HCT116 (cell line): ENCODE measurements around the gene NANOS2. TPM values are rescaled to one million over a fixed set of nuclear protein-coding genes. Genes with fewer than 3 reads are reported as not detected.

Experiments used
- ATAC-seq: fragments of 200-7000 bp; cut with Tn5 transposase; 2 replicates; pipeline ENCODE4 v1.9.1; 2020; ENCODE audit warnings: mild to moderate bottlenecking, moderate library complexity
- BruUV-seq: library from RNA; stranded (reverse); fragments of 400-500 nt; replicated peaks from 2 replicates; lab custom pipeline; 2021; lab: Mats Ljungman, UMichigan
- CTCF ChIA-PET: fragments of 300-600 bp; sonication (Branson Sonifier 250); formaldehyde crosslinking; loops from one replicate; lab custom pipeline; 2021; ENCODE audit warnings: antibody characterized with exemption; lab: Charles Lee
- POLR2A ChIA-PET: fragments of 300-600, 350-600 bp; sonication (Branson Sonifier 250); formaldehyde crosslinking; loops from one replicate; lab custom pipeline; 2021; ENCODE audit warnings: antibody characterized with exemption; lab: Charles Lee
- RAD21 ChIA-PET, 2 experiments: fragments of 300-600 bp; sonication (Branson Sonifier 250); formaldehyde crosslinking; loops; one replicate each; lab custom pipeline; 2023; ENCODE audit warnings: low total read pairs in 2 of 2; ENCODE audit not compliant: uncharacterized antibody in 2 of 2, unreplicated experiment in 2 of 2, low non-redundant PET in 1 of 2; lab: Charles Lee
- DNase-seq: peaks from one replicate; pipeline ENCODE4 v3.0.0-alpha.2; 2010; ENCODE audit warnings: low read depth, low spot score
- H2AFZ ChIP-seq: fragments of 200-600 bp; shearing (Covaris generic), sonication (generic); 2 replicates; pipeline ENCODE4 v1.6.1; 2017; ENCODE audit warnings: low read depth, mixed run types, mixed read lengths, antibody characterized with exemption, low read length; ENCODE audit not compliant: poor library complexity, severe bottlenecking
- H3K27ac ChIP-seq: 2 replicates; pipeline ENCODE4 v1.5.1; 2012; ENCODE audit warnings: low read depth, low read length
- H3K27me3 ChIP-seq: fragments of 200-600 bp; sonication (generic); 2 replicates; pipeline ENCODE4 v1.6.1; 2016; ENCODE audit warnings: mixed run types, low read length, mixed read lengths; ENCODE audit not compliant: insufficient read depth
- H3K36me3 ChIP-seq, 2 experiments: fragments of 200-500 bp in 1 of 2; fragments of 200-600 bp in 1 of 2; sonication (Bioruptor generic) in 1 of 2; sonication (generic) in 1 of 2; 2 replicates each; pipeline versions ENCODE4 v1.5.1 to v1.6.1; 2014 to 2016; ENCODE audit warnings: low read length in 2 of 2, inconsistent platforms in 1 of 2, mixed read lengths in 1 of 2, mixed run types in 1 of 2; ENCODE audit not compliant: insufficient read depth in 2 of 2, control insufficient read depth in 1 of 2
- H3K4me1 ChIP-seq, 2 experiments: fragments of 200-600 bp in 1 of 2; sonication (generic) in 1 of 2; 2 replicates each; pipeline versions ENCODE4 v1.5.1 to v1.6.1; 2012 to 2017; ENCODE audit warnings: low read length in 2 of 2, inconsistent platforms in 1 of 2, mild to moderate bottlenecking in 1 of 2, mixed read lengths in 1 of 2, mixed run types in 1 of 2, moderate library complexity in 1 of 2; ENCODE audit not compliant: insufficient read depth in 2 of 2, control insufficient read depth in 1 of 2
- H3K4me2 ChIP-seq: fragments of 200-600 bp; sonication (generic); 2 replicates; pipeline ENCODE4 v1.6.1; 2017; ENCODE audit warnings: mixed run types, low read length, mixed read lengths
- H3K4me3 ChIP-seq, 2 experiments: fragments of 200-600 bp in 1 of 2; sonication (generic) in 1 of 2; replicated peaks in 1 of 2; 2 replicates each; pipeline ENCODE4 v1.5.1; 2011 to 2016; ENCODE audit warnings: low read length in 2 of 2, control low read depth in 1 of 2, low read depth in 1 of 2, mild to moderate bottlenecking in 1 of 2, mixed read lengths in 1 of 2, mixed run types in 1 of 2
- H3K79me2 ChIP-seq: fragments of 200-600 bp; sonication (generic); 2 replicates; pipeline ENCODE4 v1.6.1; 2017; ENCODE audit warnings: mild to moderate bottlenecking, mixed run types, low read length, moderate library complexity, mixed read lengths; ENCODE audit not compliant: insufficient read depth
- H3K9ac ChIP-seq: fragments of 200-600 bp; sonication (generic); 2 replicates; pipeline ENCODE4 v1.6.1; 2016; ENCODE audit warnings: low read length, mixed read lengths
- H3K9me2 ChIP-seq: fragments of 200-600 bp; sonication (generic), shearing (Covaris generic); 2 replicates; pipeline ENCODE4 v1.6.1; 2017; ENCODE audit warnings: mixed run types, mild to moderate bottlenecking, moderate library complexity; ENCODE audit not compliant: insufficient read depth
- H3K9me3 ChIP-seq, 2 experiments: fragments of 200-500 bp in 1 of 2; fragments of 200-600 bp in 1 of 2; sonication (Bioruptor generic) in 1 of 2; sonication (generic) in 1 of 2; 2 replicates each; pipeline ENCODE4 v1.6.1; 2014 to 2017; ENCODE audit warnings: low read length in 2 of 2, mixed read lengths in 2 of 2, inconsistent platforms in 1 of 2, low read depth in 1 of 2, mild to moderate bottlenecking in 1 of 2, mixed run types in 1 of 2, moderate library complexity in 1 of 2; ENCODE audit not compliant: control insufficient read depth in 1 of 2, insufficient read depth in 1 of 2
- H4K20me1 ChIP-seq: fragments of 200-600 bp; sonication (generic), shearing (Covaris generic); 2 replicates; pipeline ENCODE4 v1.6.1; 2017; ENCODE audit warnings: mixed run types, mild to moderate bottlenecking, moderate library complexity; ENCODE audit not compliant: insufficient read depth
- EGR1 ChIP-seq: IDR thresholded peaks from 2 replicates; pipeline ENCODE4 v1.6.1; 2012; ENCODE audit warnings: low read depth
- POLR2A ChIP-seq: IDR thresholded peaks from 2 replicates; pipeline ENCODE4 v1.7.0; 2011; ENCODE audit warnings: borderline replicate concordance; ENCODE audit not compliant: insufficient read depth, insufficient read length; ENCODE audit errors: extremely low read depth
- RAD21 ChIP-seq: IDR thresholded peaks from 2 replicates; pipeline ENCODE4 v1.6.1; 2012; ENCODE audit warnings: low read depth, mild to moderate bottlenecking
- ZNF274 ChIP-seq: fragments of 200-500 bp; sonication (Bioruptor generic); IDR thresholded peaks from 2 replicates; pipeline ENCODE4 v1.6.1; 2014; ENCODE audit warnings: mild to moderate bottlenecking, low read depth, low read length, inconsistent platforms
- intact Hi-C: fragments of 100-400 bp; cut with micrococcal nuclease; formaldehyde crosslinking; loops from 2 replicates; pipeline ENCODE4 v1.10.0; 2022
- total RNA-seq: library from RNA; stranded (reverse); gene quantifications from one replicate; pipeline ENCODE4 v1.2.1, GENCODE V29; 2021; ENCODE audit not compliant: unreplicated experiment
- TF ChIP-seq, protein P1 (sequence below): IDR thresholded peaks from 2 replicates; pipeline ENCODE4 v1.6.1; 2011; ENCODE audit warnings: mild to moderate bottlenecking, low read length, moderate library complexity; ENCODE audit not compliant: insufficient replicate concordance; ENCODE audit errors: extremely low read depth

Gene NANOS2
- total RNA-seq, 1 experiment from 2014 or later, result not detected

DNA sequence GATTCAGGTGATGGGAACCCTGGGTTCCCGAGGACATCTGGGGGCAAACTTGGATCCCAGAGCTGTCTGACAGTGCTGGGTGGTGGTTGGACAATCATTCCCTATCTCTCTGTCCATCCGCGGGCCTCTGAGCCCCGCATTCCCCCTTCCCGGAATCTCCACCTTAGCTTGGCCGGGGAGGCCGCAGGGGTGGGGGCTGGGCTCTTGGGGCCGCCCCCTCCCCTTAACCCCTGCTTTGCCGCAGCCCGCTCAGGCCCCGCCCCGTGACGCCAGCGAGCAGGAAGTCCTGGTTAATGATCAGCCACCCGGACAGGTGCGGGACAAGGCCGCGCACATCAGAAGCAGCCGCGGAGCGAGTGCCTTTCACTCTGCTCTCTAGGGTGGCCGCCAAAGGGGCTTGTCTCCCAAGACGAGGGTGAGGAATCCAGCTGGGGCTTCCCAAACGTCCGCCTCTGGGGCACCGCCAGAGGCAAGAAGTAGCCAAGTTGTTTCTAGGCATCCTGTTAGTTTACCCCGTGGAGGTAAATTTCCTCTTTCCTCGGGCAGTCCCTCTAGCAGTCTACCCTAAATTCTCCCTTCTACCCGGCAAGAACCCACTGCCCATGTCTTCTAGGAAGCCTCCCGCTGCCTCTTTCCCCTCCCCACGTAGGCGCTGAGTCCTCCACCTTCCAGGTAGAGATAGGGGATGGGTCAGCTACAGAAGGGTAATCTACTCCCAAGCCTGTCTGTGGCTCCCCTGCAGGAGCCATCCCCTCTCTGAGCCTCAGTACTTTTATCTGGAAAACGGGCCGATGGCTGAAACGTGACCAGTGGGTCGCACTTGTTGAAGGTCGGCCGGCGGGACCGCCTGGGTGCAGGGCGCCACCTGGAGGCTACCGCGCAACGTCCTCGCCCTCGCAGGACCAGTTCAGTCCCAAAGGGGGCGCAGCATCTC, 31.7 kb downstream of the NANOS2 start (continued):
- TF ChIP-seq, protein P1, sequence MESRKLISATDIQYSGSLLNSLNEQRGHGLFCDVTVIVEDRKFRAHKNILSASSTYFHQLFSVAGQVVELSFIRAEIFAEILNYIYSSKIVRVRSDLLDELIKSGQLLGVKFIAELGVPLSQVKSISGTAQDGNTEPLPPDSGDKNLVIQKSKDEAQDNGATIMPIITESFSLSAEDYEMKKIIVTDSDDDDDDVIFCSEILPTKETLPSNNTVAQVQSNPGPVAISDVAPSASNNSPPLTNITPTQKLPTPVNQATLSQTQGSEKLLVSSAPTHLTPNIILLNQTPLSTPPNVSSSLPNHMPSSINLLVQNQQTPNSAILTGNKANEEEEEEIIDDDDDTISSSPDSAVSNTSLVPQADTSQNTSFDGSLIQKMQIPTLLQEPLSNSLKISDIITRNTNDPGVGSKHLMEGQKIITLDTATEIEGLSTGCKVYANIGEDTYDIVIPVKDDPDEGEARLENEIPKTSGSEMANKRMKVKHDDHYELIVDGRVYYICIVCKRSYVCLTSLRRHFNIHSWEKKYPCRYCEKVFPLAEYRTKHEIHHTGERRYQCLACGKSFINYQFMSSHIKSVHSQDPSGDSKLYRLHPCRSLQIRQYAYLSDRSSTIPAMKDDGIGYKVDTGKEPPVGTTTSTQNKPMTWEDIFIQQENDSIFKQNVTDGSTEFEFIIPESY, result no peak
- TF ChIP-seq RAD21, result peak; percentile 91

DNA sequence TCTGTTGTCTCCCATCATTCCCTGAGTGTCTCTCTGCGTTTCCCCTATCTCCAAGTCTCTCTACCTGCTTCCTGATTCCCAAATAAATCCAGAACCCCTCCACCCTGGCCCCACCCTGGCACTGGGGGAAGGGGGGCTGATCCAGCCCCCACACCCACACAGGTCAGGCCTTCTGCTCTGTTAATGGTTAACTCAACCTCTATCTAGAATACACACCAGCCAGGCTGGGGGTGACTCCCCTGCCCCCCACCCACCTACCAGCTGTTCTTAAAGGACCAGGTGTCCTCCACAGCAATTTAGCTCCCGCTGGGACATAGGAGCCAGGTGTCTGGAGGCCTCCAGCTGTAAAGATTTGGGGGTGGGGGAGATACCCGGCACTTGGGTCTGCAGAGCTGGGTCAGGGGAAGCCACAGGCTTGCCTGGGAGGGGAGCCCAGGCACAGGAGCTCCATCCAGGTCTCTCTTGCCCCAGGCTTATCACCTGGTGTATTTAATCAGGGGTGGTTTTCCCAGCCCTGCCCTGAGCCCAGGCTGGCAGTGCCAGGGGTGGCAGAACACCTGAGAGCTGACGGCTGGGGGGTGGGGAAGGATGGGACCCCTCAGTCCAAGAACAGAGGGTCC, 32.6 kb downstream of the NANOS2 start:
- intact Hi-C loops, result no loop called here
- peaks cover 15% of the 10 kb centered on the region for H3K79me2 ChIP-seq
- H4K20me1 ChIP-seq, result no peaks in the 10 kb centered on the region
- H3K4me2 ChIP-seq, result peak overlapping the region; percentile 96
- no peaks in the 10 kb centered on the region for H3K9me2 ChIP-seq
- TF ChIP-seq EGR1 (peak; percentile 57; the same call in 1 of the 2 replicates), POLR2A (no peak), RAD21 (no peak), ZNF274 (no peak)
- BruUV-seq, result no TSS peak
- no peaks in the 10 kb centered on the region for H3K36me3 ChIP-seq
- H2AFZ ChIP-seq, result no peak overlapping the region
- H3K27me3 ChIP-seq, result no peaks in the 10 kb centered on the region
- DNase-seq (no peak), ATAC-seq (no peak)
- peak overlapping the region; percentile 57 for H3K9ac ChIP-seq
- RAD21 ChIA-PET, result interaction anchor here in 1 of 2 experiments (0.8 to 1.0 kb wide), 2 partner anchors 18 to 19 kb away, joined by 4 read pairs; partner anchors contain the start of genes FOXA3 and SYMPK
- peaks cover 27 to 57% of the 10 kb centered on the region in 2 experiments for H3K4me1 ChIP-seq
- peak overlapping the region in 1 of 2 experiments; percentile 61; a peak in 2 of 4 replicates for H3K4me3 ChIP-seq
- CTCF ChIA-PET, result interaction anchor here (0.6 to 5.0 kb wide), 5 partner anchors 12 to 195 kb away, joined by 3 to 45 read pairs (median 15); partner anchors contain the start of genes FOXA3, SIX5 and SYMPK
- H3K27ac ChIP-seq, result peak overlapping the region; percentile 68; the same call in 1 of the 2 replicates
- POLR2A ChIA-PET, result interaction anchor here (0.6 to 3.3 kb wide), 2 partner anchors 18 to 899 kb away, joined by 3 to 24 read pairs; partner anchors contain the start of genes FOXA3 and SYMPK
- H3K9me3 ChIP-seq, result no peaks in the 10 kb centered on the region
